Smooth muscle cell (in vitro differentiated cells): ENCODE data around the gene GNPTAB. TPM values are rescaled to one million over a fixed set of nuclear protein-coding genes. Genes with fewer than 3 reads are reported as not detected.
"Not testable (repeated sequence)": the region's sequence is repeated elsewhere in the genome, so short reads cannot be mapped to it uniquely, and the experiment has no call there.

ENCODE experiments used
- DNase-seq: peaks from one replicate; lab custom pipeline; 2025; ENCODE audit not compliant: unreplicated experiment; lab: John Stamatoyannopoulos, UW
- H2AFZ ChIP-seq: fragments of 200-600 bp; sonication (generic); 2 replicates; pipeline ENCODE4 v1.6.0; 2016; ENCODE audit warnings: antibody characterized with exemption, low read depth, mild to moderate bottlenecking
- H3F3A ChIP-seq: fragments of 200-600 bp; sonication (generic); 2 replicates; pipeline ENCODE4 v1.6.0; 2017; ENCODE audit warnings: antibody characterized with exemption, low read depth
- H3K27ac ChIP-seq: fragments of 200-600 bp; sonication (generic); 2 replicates; pipeline ENCODE4 v1.5.1; 2016; ENCODE audit warnings: low read depth, mild to moderate bottlenecking
- H3K27me3 ChIP-seq: fragments of 200-600 bp; sonication (generic); 2 replicates; pipeline ENCODE4 v1.6.1; 2016; ENCODE audit warnings: low read depth, mild to moderate bottlenecking
- H3K36me3 ChIP-seq: fragments of 200-600 bp; sonication (generic); 2 replicates; pipeline ENCODE4 v1.5.1; 2016; ENCODE audit warnings: low read depth
- H3K4me1 ChIP-seq: fragments of 200-600 bp; sonication (generic); 2 replicates; pipeline ENCODE4 v1.5.1; 2016; ENCODE audit warnings: low read depth
- H3K4me2 ChIP-seq: fragments of 200-600 bp; sonication (generic); 2 replicates; pipeline ENCODE4 v1.6.0; 2016; ENCODE audit warnings: mild to moderate bottlenecking
- H3K4me3 ChIP-seq: fragments of 200-600 bp; sonication (generic); 2 replicates; pipeline ENCODE4 v1.5.1; 2016; ENCODE audit warnings: mild to moderate bottlenecking
- H3K79me2 ChIP-seq: fragments of 200-600 bp; sonication (generic); 2 replicates; pipeline ENCODE4 v1.6.0; 2016; ENCODE audit warnings: low read depth, mild to moderate bottlenecking
- H3K9ac ChIP-seq: fragments of 200-600 bp; sonication (generic); 2 replicates; pipeline ENCODE4 v1.6.0; 2016; ENCODE audit warnings: low read depth
- H3K9me3 ChIP-seq: fragments of 200-600 bp; sonication (generic); replicated peaks from 2 replicates; pipeline ENCODE4 v1.5.1; 2016; ENCODE audit warnings: low read depth
- H4K20me1 ChIP-seq: fragments of 200-600 bp; sonication (generic); 2 replicates; pipeline ENCODE4 v1.6.0; 2016; ENCODE audit warnings: low read depth
- CTCF ChIP-seq: fragments of 200-600 bp; sonication (generic); IDR thresholded peaks from 2 replicates; pipeline ENCODE4 v1.5.1; 2017; ENCODE audit warnings: borderline replicate concordance, mild to moderate bottlenecking, antibody characterized with exemption; ENCODE audit not compliant: insufficient read depth, poor library complexity, severe bottlenecking
- WGBS: methylation state at CpG from one replicate; pipeline ENCODE4 v1.1.7; 2016; ENCODE audit warnings: low lambda C conversion rate; 5-methylcytosine and 5-hydroxymethylcytosine counted together
- polyA plus RNA-seq: library from polyadenylated mRNA; unstranded; fragments of >200 nt; fragmentation: Nextera tagmentation; extraction: Ambion mirVana; gene quantifications from 2 replicates; pipeline ENCODE4 v1.2.1, GENCODE V29; 2016
- total RNA-seq: library from RNA; depleted of rRNA; stranded (reverse); fragments of >200 nt; gene quantifications from 2 replicates; pipeline ENCODE4 v1.2.3, GENCODE V29; 2014

The GNPTAB gene
- total and polyA plus RNA-seq, 2 experiments from 2014 or later, result 17.9 to 23.6 TPM

GRCh38 chr12:101857043-101857558 lies 26.3 kb upstream of the GNPTAB start:
- Histone ChIP-seq H4K20me1 (no peaks in the 10 kb centered on the region), H3K4me3 (no peak overlapping the region), H3K27me3 (no peaks in the 10 kb centered on the region), H3K9ac (no peak overlapping the region), H2AFZ (no peak overlapping the region), H3F3A (no peaks in the 10 kb centered on the region), H3K9me3 (no peaks in the 10 kb centered on the region), H3K36me3 (no peaks in the 10 kb centered on the region), H3K79me2 (no peaks in the 10 kb centered on the region), H3K4me1 (no peaks in the 10 kb centered on the region), H3K4me2 (no peak overlapping the region), H3K27ac (no peak overlapping the region)
- no peak for TF ChIP-seq CTCF
- 80% methylated on average over 1 of the region's 1 CpG for WGBS
- no peak for DNase-seq

- H3K9ac ChIP-seq, H3K4me1 ChIP-seq, H3K27ac ChIP-seq, H3F3A ChIP-seq, H3K27me3 ChIP-seq, H3K4me3 ChIP-seq, H3K79me2 ChIP-seq, H3K4me2 ChIP-seq, H3K9me3 ChIP-seq, DNase-seq, H4K20me1 ChIP-seq, H2AFZ ChIP-seq, H3K36me3 ChIP-seq: not testable (repeated sequence)
- 92% methylated on average over 5 of the region's 5 CpGs for WGBS
Observed at GRCh38 chr12:101856614-101857013, 25.9 kb upstream of the GNPTAB start.

- Histone ChIP-seq H3K4me2 (no peak overlapping the region), H3K36me3 (no peaks in the 10 kb centered on the region), H2AFZ (peak overlapping the region; percentile 91), H4K20me1 (no peaks in the 10 kb centered on the region), H3K79me2 (no peaks in the 10 kb centered on the region), H3F3A (no peaks in the 10 kb centered on the region), H3K27me3 (no peaks in the 10 kb centered on the region), H3K4me1 (no peaks in the 10 kb centered on the region), H3K9me3 (no peaks in the 10 kb centered on the region), H3K4me3 (no peak overlapping the region), H3K27ac (no peak overlapping the region), H3K9ac (no peak overlapping the region)
- WGBS, result 94% methylated on average over 3 of the region's 3 CpGs
- TF ChIP-seq CTCF, result no peak
- no peak for DNase-seq
Observed at GRCh38 chr12:101855976-101856375, 25.2 kb upstream of the GNPTAB start.

- no peak overlapping the region for H3K27ac ChIP-seq
- H3K4me2 ChIP-seq, result peak overlapping the region; percentile 24
- no peaks in the 10 kb centered on the region for H3K27me3 ChIP-seq
- H3K4me1 ChIP-seq, result no peaks in the 10 kb centered on the region
- H4K20me1 ChIP-seq, result no peaks in the 10 kb centered on the region
- no peak for TF ChIP-seq CTCF
- H3K79me2 ChIP-seq, result no peaks in the 10 kb centered on the region
- no peak for DNase-seq
- no peaks in the 10 kb centered on the region for H3K9me3 ChIP-seq
- H3K36me3 ChIP-seq, result no peaks in the 10 kb centered on the region
- no peak overlapping the region for H3K4me3 ChIP-seq
- no peaks in the 10 kb centered on the region for H3F3A ChIP-seq
- 16% methylated on average over 3 of the region's 3 CpGs for WGBS
- H2AFZ ChIP-seq, result peak overlapping the region; percentile 91
- no peak overlapping the region for H3K9ac ChIP-seq
Observed at GRCh38 chr12:101855364-101855884, 24.7 kb upstream of the GNPTAB start.
